ENCODE measurements around the gene CIPC. TPM values are rescaled to one million over a fixed set of nuclear protein-coding genes. Genes with fewer than 3 reads are reported as not detected.

The CIPC gene
- total and polyA plus RNA-seq, 9 of the 15 experiments (the other 6 are each of a cell fraction or from before 2014, with no cell fraction given) = 5.0 to 16.9 (median 10.7) TPM

- TF ChIP-seq, protein P1, sequence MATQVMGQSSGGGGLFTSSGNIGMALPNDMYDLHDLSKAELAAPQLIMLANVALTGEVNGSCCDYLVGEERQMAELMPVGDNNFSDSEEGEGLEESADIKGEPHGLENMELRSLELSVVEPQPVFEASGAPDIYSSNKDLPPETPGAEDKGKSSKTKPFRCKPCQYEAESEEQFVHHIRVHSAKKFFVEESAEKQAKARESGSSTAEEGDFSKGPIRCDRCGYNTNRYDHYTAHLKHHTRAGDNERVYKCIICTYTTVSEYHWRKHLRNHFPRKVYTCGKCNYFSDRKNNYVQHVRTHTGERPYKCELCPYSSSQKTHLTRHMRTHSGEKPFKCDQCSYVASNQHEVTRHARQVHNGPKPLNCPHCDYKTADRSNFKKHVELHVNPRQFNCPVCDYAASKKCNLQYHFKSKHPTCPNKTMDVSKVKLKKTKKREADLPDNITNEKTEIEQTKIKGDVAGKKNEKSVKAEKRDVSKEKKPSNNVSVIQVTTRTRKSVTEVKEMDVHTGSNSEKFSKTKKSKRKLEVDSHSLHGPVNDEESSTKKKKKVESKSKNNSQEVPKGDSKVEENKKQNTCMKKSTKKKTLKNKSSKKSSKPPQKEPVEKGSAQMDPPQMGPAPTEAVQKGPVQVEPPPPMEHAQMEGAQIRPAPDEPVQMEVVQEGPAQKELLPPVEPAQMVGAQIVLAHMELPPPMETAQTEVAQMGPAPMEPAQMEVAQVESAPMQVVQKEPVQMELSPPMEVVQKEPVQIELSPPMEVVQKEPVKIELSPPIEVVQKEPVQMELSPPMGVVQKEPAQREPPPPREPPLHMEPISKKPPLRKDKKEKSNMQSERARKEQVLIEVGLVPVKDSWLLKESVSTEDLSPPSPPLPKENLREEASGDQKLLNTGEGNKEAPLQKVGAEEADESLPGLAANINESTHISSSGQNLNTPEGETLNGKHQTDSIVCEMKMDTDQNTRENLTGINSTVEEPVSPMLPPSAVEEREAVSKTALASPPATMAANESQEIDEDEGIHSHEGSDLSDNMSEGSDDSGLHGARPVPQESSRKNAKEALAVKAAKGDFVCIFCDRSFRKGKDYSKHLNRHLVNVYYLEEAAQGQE (IDR thresholded peaks at IDR 0.05; ENCODE audit: borderline replicate concordance) = peak; percentile 75
- TF ChIP-seq, protein P1 (CRISPR knock-in tag; IDR thresholded peaks at IDR 0.05; ENCODE audit: low read depth) = no peak; the same call in 1 of the 2 replicates
- TF ChIP-seq TAF7 (tag; IDR thresholded peaks at IDR 0.05) (peak; percentile 57; the same call in 1 of the 2 replicates), BMI1 (IDR thresholded peaks at IDR 0.05; ENCODE audit: low read length) (peak; percentile 65; the same call in 1 of the 2 replicates), THRA (IDR thresholded peaks at IDR 0.05) (no peak), PTRF (tag; IDR thresholded peaks at IDR 0.05) (no peak), STAT6 (CRISPR knock-in tag; IDR thresholded peaks at IDR 0.05) (no peak), ZBTB8A (IDR thresholded peaks at IDR 0.05; ENCODE audit: partially characterized antibody) (no peak)
- TF ChIP-seq, protein P2, sequence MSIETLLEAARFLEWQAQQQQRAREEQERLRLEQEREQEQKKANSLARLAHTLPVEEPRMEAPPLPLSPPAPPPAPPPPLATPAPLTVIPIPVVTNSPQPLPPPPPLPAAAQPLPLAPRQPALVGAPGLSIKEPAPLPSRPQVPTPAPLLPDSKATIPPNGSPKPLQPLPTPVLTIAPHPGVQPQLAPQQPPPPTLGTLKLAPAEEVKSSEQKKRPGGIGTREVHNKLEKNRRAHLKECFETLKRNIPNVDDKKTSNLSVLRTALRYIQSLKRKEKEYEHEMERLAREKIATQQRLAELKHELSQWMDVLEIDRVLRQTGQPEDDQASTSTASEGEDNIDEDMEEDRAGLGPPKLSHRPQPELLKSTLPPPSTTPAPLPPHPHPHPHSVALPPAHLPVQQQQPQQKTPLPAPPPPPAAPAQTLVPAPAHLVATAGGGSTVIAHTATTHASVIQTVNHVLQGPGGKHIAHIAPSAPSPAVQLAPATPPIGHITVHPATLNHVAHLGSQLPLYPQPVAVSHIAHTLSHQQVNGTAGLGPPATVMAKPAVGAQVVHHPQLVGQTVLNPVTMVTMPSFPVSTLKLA (conservative IDR thresholded peaks at IDR 0.05) = peak; percentile 85 to 91
- TF ChIP-seq, protein P3, sequence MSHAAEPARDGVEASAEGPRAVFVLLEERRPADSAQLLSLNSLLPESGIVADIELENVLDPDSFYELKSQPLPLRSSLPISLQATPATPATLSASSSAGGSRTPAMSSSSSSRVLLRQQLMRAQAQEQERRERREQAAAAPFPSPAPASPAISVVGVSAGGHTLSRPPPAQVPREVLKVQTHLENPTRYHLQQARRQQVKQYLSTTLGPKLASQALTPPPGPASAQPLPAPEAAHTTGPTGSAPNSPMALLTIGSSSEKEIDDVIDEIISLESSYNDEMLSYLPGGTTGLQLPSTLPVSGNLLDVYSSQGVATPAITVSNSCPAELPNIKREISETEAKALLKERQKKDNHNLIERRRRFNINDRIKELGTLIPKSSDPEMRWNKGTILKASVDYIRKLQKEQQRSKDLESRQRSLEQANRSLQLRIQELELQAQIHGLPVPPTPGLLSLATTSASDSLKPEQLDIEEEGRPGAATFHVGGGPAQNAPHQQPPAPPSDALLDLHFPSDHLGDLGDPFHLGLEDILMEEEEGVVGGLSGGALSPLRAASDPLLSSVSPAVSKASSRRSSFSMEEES (CRISPR knock-in tag; IDR thresholded peaks at IDR 0.05) = peak; percentile 96
Observed at GRCh38 chr14:77097700-77098528, at the start of gene CIPC (continued).
